Measurements from ENCODE around the gene OR1I1.
A peak's percentile ranks its signal among the peaks of the same experiment; 100 is the strongest.

Gene OR1I1

DNA sequence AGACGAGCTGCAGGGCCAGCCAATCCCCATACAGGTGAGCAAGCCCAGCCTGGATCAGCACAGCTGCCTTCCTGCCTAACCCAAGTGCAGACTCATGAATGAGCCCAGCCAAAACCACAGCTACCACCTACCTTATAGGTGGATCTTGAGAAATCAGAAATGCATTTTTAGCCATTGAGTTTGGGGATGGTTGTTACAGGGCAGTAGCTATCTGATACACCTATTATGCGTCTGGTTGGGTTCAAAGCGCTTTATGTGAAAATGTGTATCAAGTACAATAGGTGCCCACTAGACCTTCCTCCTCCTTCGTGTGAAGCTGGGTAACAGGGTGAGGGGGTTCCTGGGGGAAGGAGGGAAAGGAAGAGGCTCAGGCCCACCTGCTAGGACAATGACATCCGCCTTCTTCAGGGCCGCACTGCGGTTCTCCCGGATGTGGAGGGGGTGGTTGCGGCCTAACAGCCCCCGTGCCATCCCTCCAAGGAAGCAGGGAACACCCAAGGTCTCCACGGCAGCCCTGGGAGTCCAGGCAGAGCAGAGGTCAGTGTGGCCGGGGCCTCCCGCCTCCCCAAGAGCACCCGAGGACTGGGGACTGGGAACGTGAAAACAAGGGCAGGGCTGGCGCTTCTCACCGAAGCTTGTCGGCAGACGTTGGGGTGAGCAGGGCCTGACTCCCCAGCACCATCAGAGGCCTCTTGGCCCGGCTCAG lies 36.9 kb downstream of the OR1I1 start:
- no peak for DNase-seq (ENCODE audit: low read depth, low spot score)

DNA sequence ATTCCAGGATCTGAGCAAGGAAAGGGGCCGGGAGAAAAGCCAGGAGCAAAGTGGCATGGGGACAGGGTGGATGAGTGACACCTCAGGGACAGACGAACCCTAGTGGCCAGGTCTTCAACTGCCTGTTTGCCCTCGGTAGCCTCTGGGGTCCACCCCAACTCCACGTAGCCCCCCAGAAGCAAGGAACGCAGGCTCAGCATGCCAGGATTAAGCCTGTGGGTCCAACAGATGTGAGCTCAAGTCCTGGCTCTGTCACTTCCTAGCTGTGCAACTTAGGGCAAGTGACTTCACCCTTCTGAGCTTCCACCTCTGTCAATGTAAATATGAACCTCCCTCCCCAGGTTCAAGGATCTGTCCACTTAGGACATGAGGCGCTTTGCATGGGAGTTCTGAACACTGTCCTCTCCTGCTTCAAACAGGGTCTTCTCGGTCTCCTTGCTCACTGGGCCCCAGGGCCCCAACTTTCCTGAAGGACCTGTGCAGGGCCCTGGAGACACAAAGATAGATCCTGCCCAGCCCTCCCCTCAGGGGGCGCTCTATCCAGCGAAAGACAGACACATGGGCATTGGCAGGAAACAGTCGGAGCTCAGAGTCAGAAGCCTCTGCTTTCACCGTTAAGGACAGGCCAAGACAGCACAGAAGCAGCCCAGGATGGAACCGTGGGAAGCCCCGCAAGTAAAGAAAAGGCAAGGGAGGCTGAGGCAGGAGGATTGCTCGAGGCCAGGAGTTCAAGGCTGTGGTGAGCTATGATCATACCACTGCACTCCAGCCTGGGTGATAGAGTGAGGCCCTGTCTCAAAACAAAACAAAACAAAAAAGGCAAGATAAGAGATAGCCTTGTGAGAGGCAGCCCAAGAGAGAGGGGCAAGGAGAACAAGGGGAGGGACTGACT lies 38.4 kb downstream of the OR1I1 start:
- DNase-seq (ENCODE audit: low read depth, low spot score), result no peak

DNA sequence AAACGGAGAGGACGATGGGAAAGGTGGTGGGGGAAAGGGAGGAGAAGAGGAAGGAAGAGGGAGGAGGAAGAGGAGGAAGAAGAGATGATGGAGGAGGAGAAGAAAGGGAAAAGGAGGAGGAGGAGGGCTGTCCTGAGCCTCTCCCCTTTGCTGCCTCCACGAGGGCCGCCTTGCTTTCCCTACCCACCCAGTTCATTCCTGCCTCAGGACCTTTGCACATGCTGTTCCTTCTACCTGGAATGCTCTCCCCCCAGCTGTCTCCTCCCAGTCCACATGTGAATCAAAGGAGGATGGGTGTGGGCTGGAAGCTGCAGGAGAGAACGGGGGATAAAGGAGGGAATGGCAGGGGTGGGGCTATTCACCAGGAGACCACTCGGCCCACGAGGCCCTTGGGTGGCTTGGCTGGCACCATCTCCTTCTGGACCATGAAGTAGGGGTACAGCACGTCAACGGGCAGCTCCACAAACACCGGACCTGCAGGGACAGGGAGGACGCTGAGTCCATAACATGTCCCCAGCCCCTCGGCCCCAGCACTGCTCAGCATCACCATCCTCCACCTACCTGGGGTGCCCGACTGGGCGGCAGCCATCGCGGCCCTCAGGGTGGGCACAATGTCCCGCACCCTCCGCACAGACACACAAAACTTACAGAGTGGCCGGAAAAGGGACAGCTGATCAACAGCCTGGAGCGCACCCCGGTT lies 40.5 kb downstream of the OR1I1 start:
- DNase-seq (ENCODE audit: low read depth, low spot score), result no peak

DNA sequence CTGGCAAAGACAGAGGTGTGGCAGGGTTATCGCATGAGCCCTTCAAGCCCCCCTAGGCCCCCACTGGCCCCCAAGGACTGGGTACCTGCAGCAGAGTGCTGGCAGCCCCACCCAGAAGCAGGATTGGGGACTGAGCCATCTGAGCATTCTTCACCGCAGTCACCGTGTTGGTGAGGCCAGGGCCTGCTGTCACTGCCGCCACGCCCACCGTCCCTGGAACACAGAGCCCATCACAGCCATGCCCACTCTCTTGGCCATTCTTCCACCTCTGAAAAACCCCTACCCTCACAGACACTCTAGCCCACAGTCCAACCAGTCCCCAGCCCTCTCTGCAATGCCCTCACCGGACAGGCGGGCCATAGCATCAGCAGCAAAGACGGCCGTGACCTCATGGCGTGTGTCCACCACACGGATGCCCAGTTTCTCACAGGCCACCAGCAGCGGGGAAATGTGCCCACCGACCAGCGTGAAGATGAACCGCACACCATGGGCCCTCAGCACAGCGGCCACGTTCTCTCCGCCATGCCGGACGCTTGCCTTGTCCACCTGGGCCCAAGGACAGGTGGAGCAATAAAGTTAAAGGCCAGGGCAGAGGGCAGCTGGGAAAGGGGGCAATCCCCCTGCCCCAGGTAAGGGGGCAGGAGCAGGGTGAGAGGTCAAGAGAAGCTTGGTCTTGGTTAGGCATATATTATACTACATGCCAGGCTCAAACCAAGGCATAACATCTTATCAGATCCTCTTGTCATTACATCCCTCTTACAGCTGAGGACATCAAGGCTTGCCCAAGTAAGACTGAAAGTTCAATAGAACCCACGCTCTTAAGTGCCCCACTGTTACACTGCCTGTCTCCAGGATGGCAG lies 41.2 kb downstream of the OR1I1 start:
- DNase-seq (ENCODE audit: low read depth, low spot score), result no peak

DNA sequence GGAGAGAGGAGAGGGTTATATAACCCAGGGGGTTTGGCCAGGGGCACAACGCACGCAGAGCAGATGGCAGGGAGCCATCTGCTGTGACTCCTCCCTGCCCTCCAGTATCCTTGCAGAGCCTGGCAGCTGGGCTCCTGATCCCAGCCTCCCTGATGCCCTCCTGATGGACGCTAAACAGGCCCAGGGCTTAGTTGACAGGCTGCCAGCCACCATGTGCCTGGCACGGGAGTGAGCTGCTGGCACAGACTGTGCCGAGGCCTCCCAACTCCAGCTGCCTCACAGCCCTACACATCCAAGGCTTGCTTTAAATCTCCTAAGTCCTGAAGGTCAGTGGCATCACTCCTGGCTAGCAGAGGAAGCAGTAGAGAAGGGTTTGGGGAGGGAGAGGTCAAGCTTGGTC lies 41.9 kb downstream of the OR1I1 start:
- no peak for DNase-seq (ENCODE audit: low read depth, low spot score)

DNA sequence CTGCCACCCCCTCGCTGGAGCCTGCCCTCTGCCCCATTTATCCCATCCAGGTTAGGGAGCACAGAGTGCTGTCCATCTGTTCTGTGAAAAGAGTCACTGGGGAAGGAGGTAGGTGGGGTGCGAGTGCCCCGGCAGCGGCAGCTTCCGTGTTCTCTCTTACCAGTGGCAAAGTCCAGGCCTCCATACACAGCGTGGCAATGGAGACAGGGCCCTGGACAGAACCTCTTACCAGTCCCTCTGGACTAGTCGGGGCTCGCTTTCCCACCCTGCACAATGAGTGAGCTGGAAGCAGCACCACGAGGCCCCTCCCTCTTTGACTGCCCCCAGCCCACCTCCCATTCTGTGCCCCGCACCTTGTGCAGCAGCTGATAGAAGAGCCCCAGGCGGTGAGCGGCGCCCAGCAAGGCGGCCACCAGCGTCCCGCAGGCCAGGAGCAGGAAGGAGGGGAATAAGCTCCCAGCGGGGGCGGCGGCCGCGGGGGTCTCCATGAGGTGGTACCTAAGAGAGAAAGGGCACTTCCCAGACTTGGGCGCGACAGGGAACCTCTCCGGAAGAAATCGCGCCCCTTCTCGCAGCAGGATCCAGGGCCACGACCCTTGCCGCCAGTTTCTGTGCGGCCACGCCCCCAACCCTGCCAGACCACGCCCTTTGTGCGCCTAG lies 42.7 kb downstream of the OR1I1 start:
- no peak for DNase-seq (ENCODE audit: low read depth, low spot score)

DNA sequence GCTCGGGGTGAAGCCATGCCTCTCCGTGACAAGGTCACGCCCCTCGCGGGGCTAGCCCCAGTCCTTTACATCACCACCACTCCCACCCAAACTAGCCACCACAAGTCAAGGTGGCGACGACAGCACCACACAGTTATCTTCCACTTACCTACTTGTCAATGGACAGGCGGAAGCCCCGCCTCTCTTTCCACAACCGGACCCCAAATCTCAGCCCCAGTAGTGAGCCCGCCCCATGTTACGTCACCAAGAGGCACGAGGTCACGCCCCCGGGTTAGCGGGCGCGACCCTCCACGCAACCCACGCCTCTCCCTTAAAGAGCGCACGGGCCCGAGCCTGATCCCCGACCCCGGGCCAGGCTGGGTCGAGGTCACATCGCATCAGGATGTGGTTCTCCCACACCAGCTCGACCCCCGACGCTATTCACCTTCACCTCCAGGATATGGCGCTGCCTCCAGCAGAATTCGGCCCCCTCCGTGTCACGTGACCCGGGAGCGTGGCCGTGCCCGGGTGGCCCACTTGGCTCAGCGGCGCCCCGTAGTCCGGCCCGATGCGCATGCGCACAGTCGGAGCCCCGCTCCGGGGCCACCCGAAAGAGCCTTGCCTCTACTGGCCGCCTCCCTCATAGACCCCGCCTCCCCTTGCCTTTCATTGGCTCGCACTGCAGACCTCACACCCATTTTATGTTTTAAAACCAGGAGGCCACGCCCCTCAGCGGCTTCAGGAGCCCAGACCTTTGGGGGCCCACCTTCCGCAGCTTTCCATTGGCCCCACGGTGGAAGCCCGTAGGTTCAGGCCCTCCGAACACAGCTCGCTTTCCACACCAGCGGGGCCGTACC lies 43.4 kb downstream of the OR1I1 start:
- DNase-seq (ENCODE audit: low read depth, low spot score), result peak; percentile 92

DNA sequence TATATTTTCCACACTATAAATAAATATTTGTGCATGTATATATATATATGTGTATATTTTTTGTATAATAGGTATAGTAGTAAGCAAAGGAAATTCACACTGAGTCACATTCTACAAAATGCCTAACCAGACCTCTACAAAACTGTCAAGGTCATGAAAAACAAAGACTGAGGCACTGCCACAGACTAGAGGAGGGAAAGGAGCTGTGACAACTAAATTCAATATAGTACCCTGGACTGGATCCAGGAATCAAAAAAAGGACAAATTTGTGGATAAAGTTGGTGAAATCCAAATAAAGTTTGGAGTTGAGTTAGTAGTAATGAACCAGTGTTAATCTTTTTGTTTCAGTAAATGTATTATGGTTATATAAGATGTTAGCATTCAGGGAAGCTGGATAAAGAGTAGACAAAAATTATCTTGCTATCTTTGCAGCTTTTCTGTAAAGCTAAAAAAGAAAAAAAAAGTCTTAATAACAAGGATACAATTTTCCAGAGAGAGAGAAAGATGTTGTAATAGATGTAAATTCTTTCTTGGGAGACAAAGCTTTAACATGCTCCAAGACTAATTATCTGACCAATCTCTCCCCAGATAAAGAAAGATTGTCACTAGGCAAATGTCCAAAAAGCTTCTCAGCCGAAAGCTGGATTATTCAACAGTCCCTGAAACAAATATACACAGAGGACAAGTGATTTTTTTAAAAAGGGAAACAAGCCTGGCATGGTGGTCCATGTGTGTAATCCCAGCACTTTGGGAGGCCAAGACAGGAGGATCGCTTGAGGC lies 44.3 kb downstream of the OR1I1 start:
- no peak for DNase-seq (ENCODE audit: low read depth, low spot score)

DNA sequence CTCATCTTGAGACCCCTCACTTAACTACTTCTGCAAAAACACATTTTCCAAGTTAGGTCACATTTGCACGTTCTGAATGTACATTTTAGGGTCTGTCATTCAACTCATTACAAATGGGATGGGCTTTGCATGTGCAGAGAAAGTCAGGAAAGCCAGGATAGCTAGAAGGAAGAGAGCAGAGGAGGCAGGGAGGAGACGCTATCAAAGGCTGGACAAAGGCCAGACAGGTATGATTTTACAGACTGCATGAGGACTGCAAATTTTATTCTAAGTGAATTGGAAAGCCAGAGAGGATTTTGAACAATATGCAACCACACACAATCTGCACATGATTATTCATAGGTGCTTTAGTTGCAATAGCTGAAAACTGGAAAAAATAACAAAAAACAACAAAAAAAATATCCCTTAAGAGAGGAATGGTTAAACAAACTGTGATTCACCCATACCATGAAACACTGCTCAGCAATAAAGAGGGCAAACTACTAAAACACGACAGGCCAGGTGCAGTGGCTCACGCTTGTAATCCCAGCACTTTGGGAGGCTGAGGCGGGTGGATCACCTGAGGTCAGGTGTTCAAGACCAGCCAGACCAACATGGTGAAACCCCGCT lies 46.3 kb downstream of the OR1I1 start:
- no peak for DNase-seq (ENCODE audit: low read depth, low spot score)

DNA sequence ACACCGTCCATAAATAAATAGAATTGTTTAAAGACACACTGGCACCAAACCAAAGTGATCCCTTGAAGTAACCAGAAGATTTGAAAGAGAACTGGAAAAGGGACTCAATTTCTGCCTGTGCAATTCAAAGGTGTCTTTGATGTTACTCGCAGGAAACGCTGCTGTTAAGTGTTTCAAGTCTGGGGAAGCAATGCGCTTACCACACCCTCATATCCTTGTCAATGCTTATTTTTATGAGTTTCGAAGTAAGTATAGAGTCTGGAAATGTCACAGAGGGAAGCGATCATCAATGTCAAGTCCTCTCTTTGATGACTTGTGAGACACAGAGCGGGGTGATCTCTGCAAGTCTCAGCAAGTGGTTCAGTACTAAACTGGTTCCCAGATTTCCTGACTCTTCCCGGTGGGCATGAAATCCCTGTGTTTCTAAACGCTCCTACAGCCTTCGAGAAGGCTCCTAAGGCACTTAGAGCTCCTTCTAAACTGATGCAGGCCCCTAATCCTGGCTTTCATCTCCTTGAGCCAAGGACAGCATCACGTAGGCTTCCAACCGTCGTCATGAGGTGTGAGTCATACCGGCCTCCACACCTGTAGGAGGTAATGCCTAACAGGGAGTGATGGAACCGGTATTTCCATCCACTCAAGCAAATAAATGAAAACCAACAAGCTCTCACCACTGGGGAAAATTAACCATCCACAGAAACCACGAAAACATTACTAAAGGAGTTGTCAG lies 48.0 kb downstream of the OR1I1 start:
- no peak for DNase-seq (ENCODE audit: low read depth, low spot score)

DNA sequence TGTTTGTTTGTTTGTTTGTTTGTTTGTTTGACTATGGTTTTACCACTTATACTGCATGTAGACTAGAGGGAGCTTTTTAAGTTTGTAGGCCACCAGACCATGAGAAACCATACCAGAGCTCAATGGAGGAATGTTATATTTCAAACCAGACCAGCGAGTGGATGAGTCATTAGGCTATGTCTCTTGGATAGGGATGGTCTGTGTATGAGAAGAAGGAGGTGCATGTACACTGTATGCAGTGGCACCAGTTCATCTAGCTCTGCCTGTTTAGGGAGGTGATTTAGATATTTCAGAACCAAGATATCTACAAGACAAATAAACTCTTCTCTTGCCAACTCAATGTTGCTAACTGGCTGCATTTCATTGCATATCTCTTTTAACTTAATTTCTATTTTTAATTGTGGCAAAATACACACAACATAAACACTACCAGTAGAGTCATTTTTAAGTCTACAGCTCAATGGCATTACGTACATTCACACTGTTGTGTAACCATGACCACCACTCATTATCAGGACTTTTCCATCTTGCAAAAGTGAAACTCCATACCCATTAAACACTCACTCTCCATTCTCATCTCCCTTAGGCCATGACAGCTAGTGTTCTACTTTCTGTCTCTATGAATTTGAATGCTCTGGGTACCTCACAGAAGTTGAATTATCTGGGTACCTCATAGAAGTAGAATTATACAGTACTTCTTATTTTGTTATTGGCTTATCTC lies 54.4 kb downstream of the OR1I1 start:
- no peak for DNase-seq (ENCODE audit: low read depth, low spot score)

DNA sequence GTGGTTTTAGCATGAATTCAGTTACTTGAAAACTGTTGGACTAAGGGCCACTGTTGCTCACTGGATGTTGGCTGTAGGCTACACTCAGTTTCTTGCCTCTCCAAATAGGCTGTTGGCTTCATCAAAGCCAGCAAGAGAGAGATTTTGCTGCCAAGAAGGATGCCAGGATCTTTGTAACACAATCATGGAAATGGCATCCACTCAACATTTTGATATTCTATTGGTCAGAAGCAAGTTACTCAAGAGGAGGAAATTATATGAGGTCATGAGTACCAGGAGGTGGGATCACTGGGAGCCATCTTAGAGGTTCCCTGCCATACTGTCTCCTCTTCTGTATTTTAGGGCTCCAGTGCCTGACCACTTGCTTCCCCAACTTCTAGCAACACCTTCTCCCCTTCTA lies 55.8 kb downstream of the OR1I1 start:
- no peak for DNase-seq (ENCODE audit: low read depth, low spot score)

DNA sequence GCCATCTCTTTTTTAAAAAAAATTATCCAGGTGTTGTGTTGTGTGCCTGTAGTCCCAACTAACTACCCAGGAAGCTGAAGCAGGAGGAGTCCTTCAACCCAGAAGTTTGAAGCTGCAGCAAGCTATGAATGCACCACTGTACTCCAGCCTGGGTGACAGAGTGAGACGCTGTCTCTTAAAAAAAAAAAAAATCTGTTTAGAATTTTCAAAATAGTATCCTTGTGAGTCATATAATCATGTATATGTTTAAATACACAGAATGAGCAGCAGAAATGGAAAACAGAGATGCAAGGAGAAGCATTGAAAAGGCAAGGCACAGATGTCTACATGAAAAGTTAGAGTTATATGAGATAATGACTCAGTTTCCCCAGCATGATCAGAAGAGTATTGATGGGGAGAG lies 56.4 kb downstream of the OR1I1 start:
- no peak for DNase-seq (ENCODE audit: low read depth, low spot score)

DNA sequence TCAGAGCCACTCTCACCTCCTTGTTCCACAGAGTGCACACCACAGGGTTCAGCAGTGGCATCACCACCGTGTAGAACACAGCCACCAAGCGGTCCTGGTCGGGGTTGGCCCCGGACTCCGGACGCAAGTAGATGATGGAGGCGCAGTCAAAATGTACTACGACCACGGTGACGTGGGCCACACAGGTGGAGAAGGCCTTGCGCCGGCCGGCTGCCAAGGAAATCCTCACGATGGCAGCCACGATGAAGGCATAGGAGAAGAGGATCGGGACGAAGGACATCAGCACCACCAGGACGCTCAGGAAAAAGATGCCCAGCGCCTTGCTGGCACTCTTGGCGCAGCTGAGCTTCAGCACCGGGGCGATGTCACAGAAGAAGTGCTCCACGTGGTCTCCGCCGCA lies 59.1 kb downstream of the OR1I1 start:
- no peak for DNase-seq (ENCODE audit: low read depth, low spot score)

DNA sequence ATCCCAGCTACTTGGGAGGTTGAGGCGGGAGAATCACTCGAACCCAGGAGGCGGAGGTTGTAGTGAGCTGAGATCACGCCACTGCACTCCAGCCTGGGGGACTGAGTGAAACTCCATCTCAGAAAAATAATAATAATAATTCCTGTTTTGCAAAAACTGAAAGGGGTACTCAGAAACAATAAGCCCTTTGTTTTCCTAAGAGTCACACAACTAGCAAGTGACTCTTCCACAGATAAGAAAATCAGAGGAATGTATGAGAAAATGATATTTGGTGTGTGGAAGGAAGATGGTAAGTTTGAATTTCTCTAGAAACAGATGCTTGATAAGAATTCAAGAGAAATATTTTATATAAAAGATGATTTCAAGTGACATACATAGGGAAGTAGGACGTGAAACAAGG lies 60.3 kb downstream of the OR1I1 start:
- DNase-seq (ENCODE audit: low read depth, low spot score), result no peak

All from activated CD4-positive, CD25-positive, alpha-beta regulatory T cell treated with anti-CD3 and anti-CD28 coated beads, Interleukin-2, amount 50 U/mL, for 16 hours (primary cell).